ENCODE results near the gene AJAP1.
"Not testable (repeated sequence)": the region's sequence is repeated elsewhere in the genome, so short reads cannot be mapped to it uniquely, and the experiment has no call there.

AJAP1 gene

DNA sequence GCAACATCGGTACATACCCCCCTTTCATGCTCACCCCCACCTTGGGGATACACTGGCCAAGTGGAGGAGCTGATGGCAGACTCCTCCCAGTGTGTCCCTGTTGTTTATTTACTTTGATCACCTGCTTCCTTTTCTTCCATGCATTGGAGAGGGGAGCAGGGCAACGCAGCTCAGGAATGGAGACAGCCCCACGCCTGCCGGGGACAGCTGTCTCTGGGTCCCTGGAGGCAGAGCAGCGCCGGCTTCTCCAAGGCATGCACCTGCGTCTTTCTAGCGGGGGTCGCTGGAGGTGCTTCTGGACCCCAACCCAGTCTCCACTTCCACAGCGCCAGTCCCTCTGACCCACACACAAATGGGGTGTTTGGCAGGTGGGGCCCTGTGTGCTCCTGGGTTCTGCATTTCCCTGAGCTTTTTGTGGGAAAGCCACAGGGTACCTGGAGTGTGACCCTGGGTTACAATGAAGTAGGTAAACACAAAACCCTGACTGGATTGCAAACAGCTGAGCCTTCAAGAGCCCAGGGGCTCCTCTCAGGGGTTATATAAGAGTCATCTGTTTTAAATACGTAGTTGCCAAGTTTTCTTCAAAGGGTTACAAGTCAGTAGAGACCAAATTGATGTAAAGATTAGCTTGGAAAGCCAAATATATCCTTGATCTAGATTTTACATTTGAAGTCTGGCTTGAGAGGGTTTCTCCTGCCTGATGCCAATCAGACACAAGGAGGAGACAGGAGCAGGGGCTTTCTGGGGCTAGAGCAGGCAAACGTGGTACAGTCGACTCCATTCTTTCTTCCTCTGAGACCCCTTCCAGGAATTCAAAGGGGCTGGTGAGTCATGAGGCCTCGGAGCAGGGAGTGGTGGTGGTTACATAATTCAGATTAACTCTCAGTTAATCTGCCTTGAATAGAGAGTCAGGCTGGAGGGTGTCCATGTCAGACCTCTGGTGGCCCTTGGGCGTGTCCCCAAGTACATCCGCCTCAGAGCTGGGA is 4.5 kb downstream of the AJAP1 start:
- DNase-seq: no peak

DNA sequence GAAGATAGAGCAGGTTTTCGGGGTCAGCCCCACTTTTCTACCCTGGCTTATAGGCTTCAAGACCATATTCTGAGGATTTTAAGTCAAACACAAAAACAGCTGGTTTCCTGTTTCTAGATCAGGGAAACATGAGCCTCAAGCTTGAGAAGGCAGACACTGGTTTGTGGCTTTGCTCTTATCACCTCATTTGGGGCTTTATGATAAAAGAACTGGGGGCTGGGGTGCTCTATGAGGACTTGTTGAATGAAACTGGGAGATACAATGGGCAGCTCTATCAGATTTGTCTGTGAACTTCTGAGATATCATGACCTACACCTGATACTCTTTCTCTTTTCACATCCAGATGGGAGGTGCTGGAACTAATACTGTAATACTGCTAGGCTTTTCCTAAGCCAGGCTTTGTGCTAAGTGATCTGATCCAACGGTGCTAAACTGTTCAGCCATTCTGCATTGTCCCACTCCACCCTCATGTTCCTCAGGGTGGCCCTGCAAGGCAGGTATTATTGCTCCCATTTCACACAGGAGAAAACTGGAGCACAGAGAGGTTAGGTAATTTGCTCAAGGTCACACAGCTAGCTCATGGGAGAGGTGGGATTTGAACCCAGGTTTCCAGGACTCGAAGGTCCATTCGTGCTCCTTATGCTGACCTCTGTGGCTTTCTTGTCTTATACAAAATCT is 6.6 kb downstream of the AJAP1 start:
- DNase-seq: no peak

DNA sequence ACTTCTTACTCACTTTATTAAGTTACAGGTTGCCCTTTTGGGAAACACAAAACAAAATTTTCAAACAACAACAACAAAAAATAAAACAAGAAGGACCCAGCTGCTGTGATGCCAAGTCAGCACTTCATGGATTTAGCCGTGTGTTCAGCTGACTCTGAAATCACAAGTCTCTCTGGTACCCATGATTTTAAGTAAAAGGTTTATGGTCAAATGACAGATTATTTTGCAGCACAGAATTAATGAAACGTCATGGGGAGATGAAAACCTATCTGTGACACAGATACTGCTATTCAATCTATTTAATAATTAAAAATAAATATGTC is 7.1 kb downstream of the AJAP1 start:
- no peak for DNase-seq

DNA sequence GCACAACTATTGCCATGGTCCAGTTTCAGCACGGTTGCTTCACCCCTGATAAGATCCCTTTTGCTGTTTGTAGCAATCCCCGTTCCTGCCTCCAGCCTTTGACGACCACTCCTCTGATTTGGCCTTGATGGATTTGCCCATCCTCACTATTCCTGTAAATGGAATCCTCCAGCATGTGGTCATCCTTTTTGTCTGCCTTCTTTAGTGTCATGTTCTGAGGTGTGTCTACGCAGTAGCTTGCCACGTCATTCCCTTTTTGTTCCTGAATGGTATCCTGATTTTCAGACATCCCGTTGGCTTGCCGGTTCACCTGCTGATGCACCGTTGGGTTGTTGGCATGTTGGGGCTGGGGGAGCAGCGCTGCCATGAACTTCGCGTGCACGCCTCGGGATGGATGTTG is 7.8 kb downstream of the AJAP1 start:
- no peak for DNase-seq

DNA sequence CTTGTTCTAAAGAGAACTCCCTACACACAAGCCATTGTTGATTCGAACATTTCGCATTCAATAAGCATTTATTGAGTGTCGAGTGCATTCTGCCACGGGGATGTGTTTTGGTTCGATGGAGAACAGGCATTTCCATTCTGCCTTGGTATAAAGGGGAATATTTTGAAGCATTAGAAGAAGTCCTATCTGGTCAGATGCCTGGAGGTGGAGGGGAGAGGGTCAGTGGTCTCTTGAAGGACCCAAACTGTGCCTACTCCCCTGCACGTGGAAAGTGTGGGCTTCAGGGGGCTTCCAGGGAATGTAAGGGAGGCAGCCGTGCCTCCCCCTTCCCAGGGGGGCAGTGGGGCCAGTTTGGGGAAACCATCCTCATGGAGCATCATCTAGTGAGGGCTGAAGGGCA is 8.3 kb downstream of the AJAP1 start:
- no peak for DNase-seq

DNA sequence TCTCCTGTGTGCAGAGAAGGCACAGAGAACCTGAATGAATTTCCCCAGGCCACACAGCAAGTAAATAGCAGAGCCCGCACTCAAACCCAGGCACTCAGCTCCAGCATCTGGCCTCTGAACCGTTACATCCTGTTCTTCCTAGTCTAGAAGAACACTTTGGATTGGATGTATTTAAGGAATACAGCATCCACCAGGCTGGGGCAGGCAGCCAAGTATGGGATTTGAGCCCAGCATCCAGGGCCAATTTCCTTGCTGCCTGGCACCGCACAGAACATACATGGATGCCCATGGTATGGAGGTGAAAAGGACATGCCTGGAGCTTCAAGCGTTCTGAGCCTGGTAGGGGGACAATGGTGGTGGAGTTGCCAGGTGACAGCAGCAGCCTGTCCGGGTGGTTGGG is 9.7 kb downstream of the AJAP1 start:
- DNase-seq: no peak

DNA sequence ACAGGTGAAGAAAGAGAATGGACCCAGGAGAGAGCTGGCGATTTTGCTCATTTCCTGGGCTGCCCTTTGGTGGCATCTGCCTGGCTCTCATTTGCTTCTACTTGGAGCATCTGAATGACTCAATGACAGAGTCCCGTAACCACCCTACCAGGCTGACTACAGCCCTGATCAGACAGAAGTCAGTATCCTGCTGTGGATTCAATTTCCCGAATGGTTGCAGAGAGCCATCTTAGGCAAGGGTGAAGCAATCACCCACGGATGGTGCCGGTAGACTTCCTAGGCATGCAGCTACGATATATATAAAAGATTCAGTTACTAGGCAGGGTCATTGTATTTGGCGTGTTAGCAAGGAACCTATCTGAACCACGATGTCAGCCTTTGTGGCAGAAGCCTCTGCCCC is 10.2 kb downstream of the AJAP1 start:
- DNase-seq: no peak

DNA sequence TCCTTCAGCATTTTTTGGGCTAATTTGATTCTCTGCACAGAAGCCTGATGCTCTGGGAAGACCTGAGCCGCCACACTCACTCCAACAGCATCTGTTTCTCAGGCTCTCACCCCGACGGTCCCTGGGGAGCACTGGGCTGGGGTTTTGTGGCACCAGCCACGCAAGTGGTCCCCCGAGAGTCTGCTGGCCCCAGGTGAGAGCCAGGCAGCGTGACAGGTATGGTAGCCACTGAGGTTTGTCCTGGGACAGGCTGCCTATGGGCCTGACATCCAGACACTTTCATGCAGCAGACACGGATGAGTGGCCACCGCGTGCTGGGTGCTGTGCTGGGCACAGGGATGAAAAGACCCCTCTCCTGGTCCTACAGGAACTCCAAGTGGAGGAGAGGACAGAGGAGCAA is 11.0 kb downstream of the AJAP1 start:
- DNase-seq: no peak

DNA sequence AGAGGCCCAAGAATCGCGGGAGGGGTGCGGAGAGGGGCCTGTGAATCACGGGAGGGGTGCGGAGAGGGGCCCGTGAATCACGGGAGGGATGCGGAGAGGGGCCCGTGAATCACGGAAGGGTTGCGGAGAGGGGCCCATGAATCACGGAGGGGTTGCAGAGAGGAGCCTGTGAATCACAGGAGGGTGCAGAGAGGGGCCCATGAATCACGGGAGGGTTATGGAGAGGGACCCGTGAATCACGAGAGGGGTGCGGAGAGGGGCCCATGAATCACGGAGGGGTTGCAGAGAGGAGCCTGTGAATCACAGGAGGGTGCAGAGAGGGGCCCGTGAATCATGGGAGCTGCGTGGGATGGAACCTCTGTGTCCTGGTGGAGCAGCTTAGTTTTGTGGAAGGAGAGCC is 12.3 kb downstream of the AJAP1 start:
- not testable (repeated sequence) for DNase-seq

DNA sequence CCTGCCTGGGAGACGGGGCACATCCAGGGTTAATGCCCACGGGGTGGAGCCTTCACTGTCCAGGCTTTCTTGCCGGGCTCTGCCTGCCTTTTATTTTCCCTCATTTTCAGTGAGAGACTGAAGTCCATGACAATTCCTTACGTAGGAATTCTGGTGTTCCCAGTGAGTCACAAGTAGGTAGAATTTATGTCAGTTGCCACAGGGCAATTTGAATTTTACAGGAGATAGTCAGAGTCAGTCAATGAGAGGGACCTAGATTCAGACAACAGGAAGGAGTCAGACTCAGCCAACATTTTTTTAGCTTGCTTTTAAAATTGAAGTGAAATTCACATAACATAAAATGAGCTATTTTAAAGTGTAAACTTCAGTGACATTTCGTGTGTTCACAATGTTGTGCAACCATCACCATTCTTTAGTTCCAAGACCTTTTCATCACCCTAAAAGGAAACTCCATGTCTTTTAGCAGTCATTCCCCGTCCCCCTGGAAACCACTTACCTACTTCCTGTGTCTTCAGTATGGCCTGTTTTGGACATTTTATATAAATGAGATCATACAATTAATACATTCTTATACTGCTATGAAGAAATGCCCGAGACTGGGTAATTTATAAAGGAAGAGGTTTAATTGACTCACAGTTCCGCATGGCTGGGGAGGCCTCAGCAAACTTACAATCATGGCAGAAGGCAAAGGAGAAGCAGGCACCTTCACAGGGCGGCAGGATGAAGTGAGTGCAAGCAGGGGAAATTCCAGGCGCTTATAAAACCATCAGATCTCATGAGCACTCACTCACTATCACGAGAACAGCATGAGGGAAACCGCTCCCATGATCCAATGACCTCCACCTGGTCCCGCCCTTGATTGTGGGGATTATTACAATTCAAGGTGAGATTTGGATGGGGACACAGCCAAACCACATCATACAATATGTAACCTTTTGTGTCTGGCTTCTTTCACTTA is 14.6 kb downstream of the AJAP1 start:
- no peak for DNase-seq

DNA sequence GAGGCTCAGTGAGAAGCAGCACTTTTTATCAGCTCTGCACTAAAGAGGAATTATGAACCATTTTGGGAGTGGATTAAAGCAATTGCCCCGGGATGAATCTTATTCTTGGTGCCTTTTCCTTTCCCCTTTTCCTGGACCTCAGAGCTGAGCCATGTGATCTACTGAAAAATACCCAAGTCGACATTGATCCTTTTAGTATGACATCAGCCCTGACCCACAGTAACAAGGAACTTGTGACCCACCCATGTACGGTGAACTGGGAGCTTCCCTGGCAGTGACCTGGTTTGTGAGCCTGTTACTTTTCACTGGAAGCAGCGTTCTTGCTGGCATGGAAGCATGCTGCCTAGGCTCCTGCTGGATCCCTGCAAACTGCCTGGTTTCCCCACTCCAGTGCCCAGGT is 15.9 kb downstream of the AJAP1 start:
- no peak for DNase-seq

DNA sequence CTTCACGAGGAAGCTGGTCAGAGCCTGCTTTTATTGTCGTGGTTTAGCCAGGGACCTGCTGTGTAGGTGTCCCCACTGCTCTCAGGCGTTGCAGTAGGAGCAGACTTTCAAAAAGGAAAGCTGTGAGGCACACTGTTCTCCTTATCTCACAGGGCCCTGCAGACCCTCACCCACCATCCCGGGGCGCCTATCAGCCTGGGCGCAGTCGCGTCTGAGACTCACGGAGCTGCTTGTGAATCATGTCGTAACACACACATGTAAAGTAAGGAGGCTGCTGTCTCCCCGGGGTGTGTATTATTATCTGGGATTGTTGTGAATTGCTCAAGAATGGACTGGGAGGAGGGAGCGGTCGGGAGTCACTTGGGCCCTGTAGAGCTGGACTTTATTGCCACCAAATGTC is 17.4 kb downstream of the AJAP1 start:
- DNase-seq: no peak

DNA sequence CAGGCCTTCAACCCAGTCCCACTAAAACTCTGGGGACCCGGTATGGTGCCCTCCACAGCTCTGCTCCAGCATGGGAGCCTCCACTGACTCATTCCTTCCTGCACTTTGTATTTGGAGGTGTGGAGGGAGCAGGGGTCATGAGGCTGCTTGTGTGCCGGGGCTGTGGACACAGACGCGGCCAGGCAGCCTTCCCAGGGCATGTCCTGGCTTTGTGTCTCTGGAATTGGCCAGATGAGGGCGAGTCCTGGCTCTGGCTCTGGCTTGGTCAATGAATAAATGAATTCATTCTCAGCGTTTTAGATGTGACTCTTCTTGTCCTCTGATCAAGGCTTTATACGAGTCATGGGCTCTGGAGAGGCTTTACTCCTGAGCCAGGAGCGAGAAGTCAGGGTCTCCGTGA is 19.1 kb downstream of the AJAP1 start:
- no peak for DNase-seq

DNA sequence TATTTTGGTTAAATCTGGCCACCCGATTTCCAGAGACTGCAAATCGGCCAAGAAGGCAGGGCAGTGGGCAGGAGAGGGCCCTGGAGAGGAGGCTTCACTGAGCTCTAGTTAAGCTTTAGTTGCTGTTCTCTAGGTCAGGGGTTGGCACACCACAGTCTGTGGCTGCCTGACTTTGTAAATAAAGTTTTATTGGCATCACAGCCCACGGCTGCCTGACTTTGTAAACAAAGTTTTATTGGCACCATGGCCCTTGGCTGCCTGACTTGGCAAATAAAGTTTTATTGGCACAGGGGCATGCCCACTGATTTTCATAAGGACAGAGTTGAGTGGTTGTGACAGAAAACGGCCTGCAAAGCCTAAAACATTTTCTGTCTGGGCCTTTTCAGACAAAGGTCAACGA is 19.7 kb downstream of the AJAP1 start:
- DNase-seq: no peak

DNA sequence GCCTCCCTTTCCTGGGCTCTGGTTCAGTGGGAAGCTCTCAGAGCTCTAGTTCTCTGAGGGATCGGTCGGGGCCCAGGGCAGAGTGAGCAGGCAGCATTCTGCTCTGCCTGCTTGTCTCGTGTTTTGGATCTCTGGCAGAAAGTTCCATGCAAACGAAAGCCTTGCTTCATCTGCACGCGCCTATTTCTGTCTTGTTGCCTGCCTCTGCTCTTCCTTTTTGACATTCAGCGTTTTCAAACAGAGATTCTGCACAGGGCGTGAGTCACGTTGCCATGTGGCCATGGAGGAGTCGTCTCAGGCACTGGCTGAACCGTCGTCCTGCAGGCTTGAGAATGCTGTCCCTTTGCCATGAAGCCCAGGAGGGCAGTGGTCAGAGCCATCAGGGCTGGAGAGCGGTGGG is 20.3 kb downstream of the AJAP1 start:
- DNase-seq: no peak

DNA sequence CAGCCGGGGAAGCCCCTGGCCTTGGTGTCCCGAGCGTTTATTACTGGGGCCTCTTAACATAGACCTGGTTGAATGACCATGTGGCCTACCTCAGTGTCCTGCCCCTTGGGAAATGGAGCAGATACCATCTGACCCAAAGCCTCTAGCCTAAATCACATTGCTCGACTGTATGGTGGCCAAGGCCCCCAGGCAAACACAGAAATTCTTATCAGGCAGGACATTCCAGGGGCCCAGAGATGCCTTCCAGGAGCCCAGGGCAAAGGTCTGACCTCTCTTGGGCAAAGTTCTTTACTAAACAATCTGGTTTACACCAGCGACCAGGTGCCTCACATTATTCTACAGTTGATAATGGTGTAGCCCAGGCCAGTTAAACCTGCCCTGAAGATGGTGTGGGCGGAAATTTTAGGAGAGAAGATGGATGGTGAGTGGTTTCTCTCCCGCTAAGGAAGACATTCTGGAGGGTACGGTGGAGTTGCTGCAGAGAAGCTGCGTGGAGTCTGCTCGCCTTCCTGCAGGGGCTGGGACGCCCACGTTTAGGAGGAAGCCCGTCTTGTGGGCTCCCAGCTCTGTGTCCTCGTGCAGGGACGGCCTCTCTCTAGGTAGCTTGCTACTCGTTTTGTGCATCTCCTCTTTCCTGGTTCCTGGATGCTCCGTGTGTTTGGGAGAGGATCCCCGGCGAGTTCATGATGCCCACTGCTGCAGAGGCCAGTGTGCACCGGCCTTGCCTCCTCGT is 21.2 kb downstream of the AJAP1 start:
- no peak for DNase-seq

DNA sequence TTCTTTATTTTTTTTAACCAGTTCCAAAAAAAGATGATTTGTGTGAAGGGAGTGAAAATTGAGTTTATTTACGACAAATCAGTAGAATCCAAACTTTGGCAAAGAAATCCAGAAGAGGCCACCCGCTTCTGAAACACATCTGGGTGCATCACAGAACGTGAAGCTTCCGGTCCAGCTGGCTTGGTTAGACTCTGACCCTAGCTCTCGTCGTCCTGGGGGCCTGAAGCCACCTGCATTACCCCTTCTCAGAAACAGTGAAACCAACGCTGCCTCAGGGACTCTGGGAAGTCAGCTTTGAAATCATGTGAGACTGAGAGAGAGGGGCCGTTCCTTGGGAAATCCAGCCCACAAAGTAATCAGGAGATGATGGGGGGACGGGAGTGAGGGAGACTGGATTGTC is 21.8 kb downstream of the AJAP1 start:
- DNase-seq: no peak

DNA sequence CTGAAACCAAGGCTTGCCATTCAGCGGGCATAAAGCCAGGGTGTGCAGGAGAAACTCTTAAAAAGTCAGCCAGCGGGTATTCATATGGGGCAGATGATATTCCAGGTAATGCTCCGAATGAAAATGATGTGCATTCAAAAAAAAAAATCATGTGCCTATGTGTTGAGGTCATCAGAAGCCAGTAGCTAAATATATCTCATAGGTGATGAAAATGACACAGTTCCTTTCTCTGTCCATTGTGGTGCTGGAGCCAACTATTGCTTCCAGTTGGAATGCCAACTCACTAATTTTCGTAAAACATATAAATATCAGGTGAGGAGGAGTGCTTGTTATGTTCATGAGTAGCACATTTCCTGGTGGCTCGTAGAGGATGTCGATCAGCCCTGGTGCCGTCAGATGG is 23.2 kb downstream of the AJAP1 start:
- no peak for DNase-seq

DNA sequence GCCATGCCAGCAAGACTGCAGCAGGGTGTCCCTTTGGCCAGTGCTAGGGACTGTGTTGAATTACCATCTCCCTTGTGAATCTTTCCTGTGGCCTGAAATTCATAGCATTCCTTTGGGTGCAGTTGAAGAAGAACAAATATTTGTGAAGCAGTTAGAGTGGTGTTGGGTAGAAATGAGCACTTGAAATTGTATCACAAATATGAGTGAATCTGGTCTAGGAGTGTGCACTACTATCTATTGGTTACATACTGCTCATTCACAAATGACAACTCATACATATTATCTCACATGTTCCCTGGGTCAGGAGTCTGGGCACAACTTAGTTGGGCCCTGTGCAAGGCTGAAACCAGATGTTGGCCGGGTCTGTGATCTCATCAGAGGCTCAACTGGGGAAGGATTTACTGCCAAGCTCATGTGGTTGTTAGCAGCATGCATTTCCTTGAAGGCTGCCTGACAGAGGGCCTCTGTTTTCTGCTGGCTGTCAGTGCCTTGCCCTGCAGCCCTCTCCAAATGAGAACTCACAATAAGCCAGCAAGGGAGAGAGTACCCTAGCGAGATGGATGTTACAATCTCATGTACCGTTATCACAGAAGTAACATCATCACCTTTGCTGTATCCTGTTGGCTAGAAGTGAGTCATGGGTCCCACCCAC is 23.8 kb downstream of the AJAP1 start:
- no peak for DNase-seq

DNA sequence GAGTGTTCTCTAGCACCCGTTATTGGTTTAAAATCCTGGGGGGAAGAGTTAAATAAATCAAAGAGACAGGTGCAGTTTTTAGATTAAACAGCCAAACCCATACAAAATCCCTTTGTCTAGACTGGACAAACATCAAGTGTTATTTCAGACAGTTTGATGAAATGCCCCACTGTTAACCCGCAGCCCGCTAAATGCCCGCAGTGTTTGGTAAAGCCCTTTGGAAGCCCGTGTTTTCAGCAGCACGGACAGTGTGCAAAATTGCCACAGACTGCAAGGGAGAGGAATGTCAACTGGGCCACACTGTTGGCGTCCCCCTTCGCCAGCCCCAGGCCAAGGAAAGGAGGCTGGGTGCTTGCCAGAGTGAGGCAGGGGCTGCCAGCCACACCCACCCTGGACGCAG is 26.6 kb downstream of the AJAP1 start:
- no peak for DNase-seq

DNA sequence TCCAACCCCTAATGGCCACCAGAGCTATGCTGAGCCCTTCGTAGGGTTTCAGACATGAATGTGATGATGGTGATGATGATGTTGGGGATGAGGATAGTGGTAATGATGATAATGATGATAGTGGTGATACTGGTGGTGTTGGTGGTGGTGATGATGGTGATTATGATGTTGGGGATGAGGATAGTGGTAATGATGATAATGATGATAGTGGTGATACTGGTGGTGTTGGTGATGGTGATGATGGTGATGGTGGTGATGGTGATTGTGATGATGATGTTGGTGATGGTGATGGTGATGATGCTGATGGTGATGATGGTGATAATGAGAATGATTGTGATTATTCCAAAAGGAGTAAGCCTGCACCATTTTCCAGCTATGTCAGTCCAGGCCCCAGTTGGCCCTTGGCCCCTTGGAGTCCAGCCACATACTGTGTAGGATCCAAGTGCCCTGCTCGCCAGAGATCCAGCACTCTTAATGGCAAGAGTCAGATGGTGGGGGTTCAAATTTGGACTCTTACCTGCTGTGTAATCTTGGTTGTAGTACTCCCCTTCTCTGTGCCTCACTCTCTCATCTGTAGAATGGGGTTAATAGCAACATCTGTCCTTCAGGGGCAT is 28.3 kb downstream of the AJAP1 start:
- no peak for DNase-seq

DNA sequence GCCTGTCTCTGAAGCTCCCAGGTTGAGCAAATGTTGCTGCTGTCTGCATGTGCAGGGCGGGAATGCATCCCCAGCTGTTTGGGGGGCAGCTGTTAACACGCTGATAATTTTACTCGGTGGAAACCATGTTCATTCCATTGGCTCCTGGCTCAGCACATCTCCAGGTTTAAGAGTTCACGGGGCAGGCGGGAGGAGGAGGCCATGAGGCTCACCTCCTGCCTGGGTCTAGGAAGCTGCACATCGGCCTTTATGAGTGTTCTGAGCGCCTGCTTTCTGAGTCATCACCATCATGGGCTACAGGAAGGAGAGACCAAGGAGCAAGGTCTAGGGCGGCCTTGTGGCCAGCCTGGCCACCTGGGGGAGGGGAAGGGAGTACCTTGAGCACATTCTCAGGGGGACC is 29.7 kb downstream of the AJAP1 start:
- DNase-seq: no peak
